NCI-H187 treated with DMSO at 0.1 percent for 48 hours (cell line): Measurements from ENCODE around the gene YES1.
"Not testable (repeated sequence)": the region's sequence is repeated elsewhere in the genome, so short reads cannot be mapped to it uniquely, and the experiment has no call there.

ENCODE experiments used
- DNase-seq: peaks from one replicate; lab custom pipeline; 2025; lab: John Stamatoyannopoulos, UW

The YES1 gene

GRCh38 chr18:683531-683930 lies 128.5 kb downstream of the YES1 start:
- no peak for DNase-seq

DNA sequence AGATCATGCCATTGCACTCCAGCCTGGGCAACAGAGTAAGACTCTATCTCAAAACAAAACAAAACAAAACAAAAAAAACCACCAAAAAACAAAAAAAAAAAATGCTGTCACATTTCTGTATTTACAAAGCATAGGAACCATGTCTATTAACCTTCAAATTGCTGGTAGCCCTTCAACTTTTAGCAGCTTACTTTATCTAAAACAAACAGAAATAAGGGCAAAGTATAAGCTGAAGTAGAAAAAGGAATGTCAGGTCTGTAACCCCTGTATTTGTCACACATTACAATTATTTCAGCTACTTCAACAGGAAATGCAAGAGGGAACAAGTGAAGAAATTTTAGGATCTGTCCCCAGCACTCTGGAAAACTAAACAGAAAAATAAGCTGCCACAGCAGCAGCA lies 129.2 kb downstream of the YES1 start:
- no peak for DNase-seq

DNA sequence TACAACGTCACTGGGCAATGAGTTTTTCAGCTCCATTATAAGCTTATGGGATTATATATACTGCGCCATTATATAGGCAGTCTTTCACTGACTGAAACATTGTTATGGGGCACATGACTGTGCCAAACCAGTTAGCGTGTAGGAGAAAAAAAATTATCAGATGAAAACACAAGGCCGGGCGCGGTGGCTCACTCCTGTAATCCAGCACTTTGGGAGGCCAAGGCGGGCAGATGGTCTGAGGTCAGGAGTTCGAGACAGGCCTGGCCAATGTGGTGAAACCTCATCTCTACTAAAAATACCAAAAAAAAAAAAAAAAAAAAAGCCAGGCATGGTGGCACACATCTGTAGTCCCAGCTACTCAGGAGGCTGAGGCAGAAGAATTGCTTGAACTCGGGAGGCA lies 129.6 kb downstream of the YES1 start:
- DNase-seq: not testable (repeated sequence)

- no peak for DNase-seq
Observed at GRCh38 chr18:681985-682384, 130.1 kb downstream of the YES1 start.

DNA sequence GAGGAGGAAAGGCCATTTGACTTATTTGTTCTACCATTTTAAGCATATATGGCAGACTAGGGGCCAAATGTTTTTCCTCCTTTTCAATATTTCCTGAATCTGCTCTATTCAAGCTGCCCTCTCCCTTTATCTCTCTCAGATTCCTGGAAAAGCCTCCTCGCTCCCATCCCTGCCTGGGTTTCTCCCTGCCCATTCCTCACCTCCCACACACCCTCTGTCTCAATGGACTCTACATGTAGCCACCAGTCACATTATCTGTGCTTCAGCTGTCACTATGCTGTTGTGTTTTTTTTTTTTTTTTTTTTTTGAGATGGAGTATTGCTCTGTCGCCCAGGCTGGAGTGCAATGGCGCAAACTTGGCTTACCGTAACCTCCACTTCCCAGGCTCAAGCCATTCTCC lies 131.7 kb downstream of the YES1 start:
- DNase-seq: no peak

- DNase-seq: no peak
Observed at GRCh38 chr18:679516-679915, 132.5 kb downstream of the YES1 start.

DNA sequence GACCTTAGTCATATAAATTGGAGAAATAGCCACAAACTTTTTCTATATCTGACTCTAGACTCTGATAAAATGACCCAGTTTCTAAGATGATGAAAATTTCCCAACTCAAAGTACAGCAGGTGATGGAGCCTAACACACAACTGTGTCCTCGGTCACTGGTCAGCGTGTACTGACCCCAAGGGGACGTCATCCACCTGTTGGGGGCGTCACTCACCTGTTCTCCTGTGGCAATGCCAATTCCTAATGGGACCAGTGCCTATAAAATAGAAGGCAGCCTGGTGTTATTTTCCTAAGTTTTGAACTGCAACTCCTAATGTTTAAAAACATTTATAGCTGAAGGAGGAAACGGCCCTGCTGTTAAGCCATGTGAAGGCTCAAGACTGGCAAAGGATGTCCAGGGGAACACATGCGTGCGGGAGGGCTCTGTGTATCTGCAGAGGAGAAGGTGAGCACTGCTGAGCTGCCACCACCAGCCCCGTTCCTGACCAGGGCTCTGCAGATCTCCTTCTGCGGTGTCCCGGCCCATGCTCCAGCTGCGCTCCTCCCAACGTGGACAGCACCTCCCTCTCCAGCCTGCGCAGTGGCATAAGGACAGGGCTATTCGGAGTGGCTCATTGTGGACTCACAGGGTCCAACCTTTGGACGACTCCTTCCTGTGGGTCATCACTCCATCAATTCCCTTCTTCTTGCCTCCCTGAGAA lies 133.4 kb downstream of the YES1 start:
- DNase-seq: no peak

DNA sequence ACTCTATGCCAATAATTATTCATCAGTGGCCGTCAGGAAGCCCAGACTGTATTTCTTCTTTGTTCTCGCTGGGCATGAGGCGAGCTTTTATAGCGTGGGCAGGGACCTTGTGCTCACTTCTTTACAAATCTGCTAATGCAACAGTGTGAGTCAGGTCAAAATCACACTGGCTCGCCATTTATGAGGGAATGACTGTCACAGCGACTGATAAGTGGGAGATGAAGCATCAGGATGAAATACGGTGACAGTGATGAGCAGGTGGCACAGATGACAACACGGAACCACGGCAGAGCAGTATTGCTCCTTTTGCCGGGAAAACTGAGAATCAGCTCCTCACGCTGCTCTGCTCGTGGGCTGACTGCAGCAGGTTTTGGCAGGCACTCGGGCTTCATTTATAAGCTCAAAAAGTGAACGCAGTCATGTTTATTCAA lies 134.1 kb downstream of the YES1 start:
- DNase-seq: no peak

DNA sequence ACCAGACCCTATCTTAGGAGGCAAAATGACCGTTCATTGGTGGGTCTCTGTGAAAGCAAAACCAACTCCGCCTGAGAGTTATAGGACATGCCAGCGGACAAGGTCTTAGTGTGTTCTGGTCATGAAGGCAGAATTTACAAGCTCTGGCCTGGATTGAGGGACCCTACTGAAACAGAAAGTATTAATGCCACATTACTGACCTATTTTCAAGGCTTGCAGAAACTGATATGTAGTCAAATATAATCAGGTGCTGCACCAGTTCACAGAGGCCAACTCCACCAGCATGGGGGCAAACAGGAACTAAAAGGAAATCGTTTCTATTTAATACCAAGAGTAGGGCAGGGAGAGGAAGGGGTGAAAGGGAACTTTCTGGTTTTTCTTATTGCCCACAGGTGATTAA lies 134.9 kb downstream of the YES1 start:
- DNase-seq: no peak

DNA sequence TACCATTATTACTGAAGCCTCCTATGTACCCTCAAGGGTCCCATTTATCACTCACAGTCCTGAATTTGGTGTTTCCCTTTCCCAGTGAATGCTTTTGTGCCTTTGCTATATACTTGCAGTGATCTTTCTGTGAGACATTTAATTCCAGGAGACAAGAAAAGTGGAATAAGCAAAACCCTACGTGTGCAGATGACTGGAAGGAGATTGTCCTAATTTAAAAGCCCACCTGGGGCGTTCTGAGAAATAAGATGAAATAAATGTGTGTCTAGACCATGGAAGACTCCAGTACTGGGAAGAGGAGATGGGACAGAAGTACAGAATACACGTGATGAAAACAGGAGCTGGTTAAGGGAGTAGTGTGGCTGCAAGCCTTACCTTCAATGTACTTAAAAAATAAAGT lies 135.3 kb downstream of the YES1 start:
- DNase-seq: no peak

- DNase-seq: no peak
Observed at GRCh38 chr18:676069-676468, 136.0 kb downstream of the YES1 start.

GRCh38 chr18:675307-675706 lies 136.7 kb downstream of the YES1 start:
- no peak for DNase-seq

DNA sequence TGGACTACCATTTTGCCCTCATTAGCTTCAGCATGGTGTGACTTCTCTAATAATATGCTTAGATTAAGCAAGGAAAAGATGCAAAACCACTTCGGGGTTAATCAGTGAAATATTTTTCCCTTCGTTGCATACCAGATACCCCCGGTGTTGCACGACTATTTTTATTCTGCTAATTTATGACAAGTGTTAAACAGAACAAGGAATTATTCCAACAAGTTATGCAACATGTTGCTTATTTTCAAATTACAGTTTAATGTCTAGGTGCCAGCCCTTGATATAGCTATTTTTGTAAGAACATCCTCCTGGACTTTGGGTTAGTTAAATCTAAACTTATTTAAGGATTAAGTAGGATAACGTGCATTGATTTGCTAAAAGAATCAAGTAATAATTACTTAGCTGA lies 138.3 kb downstream of the YES1 start:
- DNase-seq: no peak

- no peak for DNase-seq
Observed at GRCh38 chr18:673317-673716, 138.7 kb downstream of the YES1 start.
